Sciatic nerve (tissue), 2 donors: ENCODE results near the gene MSMP. TPM values are rescaled to one million over a fixed set of nuclear protein-coding genes. Genes with fewer than 3 reads are reported as not detected.

Experiments used
- ATAC-seq: fragments of 200-7000 bp; cut with Tn5 transposase; one replicate; pipeline ENCODE4 v1.9.1; 2020; ENCODE audit warnings: mild to moderate bottlenecking, moderate library complexity
- DNase-seq: peaks from one replicate; pipeline ENCODE4 v3.0.0-alpha.2; 2020; ENCODE audit warnings: low spot score
- intact Hi-C: fragments of 100-400 bp; cut with DNase I; formaldehyde crosslinking; loops from one replicate; pipeline ENCODE4 v1.14.2; 2022
- microRNA-seq: library from miRNA; unstranded; fragments of <30 nt; microRNA quantifications from one replicate; pipeline ENCODE4 v1.2.0, GENCODE V29; 2020
- total RNA-seq: library from RNA; stranded (reverse); fragmentation: NEBNext Ultra II Directional; extraction: Animal tissue kit (Norgen Biotek cat#: 25700); gene quantifications from one replicate; pipeline ENCODE4 v1.2.1, GENCODE V29; 2021
- donor health status: DM: no; HTN: no; CAD: no.
- donor health status: DM: no; HTN: no; CAD: no.

The MSMP gene
- total RNA-seq, 1 donor from 2014 or later, result not detected

DNA sequence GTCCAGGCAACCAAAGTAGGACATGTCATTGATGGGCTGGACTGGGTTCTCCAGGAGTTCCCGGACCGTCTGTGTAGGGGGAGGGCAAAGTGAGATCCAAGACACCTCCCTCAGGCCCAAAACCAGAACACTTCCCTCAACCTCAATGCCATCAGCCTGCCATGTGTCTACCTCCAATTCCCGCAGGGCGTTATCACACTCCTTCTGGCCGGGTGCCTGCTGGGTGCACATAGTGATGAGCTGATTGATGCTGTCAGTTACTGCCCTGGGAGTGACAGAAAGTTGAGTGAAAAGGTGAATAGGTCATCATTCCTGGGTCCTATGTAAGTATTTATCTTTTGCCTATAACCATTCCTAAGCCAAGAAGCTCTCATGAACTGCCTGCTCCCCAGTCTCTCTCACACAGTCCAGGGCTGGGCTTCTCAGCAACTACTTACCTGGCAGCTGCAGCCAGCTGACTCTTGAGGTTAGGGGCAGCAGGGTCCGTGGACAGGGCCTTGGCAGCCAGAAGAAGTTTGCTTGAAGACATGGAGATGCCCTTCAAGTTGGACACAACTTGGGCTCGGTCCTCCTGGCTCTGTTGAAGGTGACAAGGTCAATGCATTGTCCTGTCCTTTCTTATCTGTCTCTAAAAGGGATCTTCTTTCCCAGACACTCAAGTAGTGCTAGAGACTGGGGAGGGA lies 43.1 kb downstream of the MSMP start:
- ATAC-seq, result no peak
- no peak for DNase-seq
- intact Hi-C loops, result no loop called here

DNA sequence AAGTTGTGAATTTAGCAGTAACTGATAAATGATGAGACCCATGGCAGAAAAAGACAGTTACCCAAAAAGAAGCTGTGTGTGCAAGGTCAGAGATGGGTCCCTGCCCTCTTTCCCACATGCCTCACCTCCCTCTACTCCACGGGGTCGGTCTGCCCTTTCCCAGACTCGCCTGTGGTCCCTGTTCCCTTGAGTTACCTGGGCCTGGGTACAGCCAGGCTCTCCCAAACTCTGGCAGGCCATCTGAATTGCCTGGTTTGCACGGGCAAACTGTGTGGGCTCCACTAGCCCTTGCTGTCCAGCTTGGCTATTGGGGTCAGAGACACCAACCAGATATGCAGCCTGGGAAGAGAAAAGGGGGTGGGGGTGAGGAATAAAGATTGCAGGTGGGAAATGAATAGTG lies 45.9 kb downstream of the MSMP start:
- intact Hi-C loops, result no loop called here
- no peak for DNase-seq
- no peak for ATAC-seq

DNA sequence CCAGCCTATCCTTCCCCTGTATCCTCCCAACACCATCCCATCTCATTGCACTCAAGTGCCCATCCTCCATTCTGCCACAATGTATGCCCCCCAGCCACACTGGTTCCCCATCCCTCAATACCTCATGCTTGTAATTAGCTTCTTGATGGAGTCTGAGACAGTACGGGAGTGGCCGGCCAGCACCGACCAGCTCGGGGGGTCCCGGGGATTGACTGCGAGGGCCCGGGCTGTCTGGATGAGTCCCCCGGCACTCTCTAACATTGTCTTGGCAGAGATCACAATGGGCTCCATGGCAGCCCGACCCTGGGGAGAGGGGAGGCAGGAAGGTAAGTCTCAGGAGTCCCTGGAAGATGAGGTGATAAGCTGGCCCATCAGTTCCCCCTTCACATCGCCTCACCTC lies 47.1 kb downstream of the MSMP start:
- no peak for DNase-seq
- no peak for ATAC-seq
- intact Hi-C loops, result no loop called here

DNA sequence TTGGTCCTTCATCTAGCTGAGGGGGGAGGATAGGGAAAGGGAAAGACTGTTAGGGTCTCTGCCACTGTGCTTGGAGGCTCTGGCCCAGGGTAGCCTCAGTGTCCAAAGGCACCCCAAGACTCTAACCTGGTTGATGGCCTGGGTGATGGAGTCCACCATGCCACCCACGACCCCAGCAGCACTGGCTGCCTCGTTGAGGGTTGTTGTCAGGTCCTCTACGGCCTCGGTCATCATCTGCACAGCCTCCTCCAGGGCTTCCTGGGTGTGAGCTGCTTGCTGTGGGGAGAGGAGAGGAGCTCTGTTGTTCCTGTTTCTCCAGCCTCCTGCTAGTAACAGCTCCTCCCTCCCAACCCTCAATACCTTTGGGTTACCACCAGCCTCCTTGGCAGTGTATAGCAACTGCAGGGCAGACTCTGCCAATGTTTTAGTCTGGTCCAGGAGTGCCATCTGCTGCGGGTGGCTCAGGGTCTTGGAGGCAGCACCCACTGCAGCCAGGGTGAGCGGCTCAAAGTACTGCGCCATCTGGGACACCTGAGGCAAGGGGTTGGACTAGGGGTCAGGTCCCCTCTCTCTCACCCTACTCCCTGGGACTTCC lies 48.1 kb downstream of the MSMP start:
- DNase-seq, result no peak
- intact Hi-C loops, result no loop called here
- ATAC-seq, result no peak

DNA sequence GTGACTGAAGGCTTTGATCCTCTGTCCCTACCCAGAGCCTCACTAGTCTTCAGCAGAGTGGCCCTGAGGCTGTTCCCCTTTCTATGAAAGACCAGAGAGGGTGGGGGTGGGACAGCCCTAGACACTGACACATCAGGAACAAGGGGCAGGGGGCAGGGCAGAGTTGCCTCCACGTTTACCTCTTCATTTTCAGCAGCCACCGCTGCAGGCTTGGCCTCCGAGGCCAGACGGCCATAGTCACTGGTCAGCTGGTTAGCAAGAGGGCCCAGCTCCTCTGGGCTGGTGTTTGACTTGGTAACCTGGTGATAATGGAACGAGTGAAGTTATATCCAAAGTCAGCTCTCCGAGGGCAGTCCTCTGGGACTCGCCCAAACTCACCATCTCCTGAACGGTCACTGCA lies 48.7 kb downstream of the MSMP start:
- ATAC-seq, result no peak
- DNase-seq, result no peak
- intact Hi-C loops, result no loop called here

DNA sequence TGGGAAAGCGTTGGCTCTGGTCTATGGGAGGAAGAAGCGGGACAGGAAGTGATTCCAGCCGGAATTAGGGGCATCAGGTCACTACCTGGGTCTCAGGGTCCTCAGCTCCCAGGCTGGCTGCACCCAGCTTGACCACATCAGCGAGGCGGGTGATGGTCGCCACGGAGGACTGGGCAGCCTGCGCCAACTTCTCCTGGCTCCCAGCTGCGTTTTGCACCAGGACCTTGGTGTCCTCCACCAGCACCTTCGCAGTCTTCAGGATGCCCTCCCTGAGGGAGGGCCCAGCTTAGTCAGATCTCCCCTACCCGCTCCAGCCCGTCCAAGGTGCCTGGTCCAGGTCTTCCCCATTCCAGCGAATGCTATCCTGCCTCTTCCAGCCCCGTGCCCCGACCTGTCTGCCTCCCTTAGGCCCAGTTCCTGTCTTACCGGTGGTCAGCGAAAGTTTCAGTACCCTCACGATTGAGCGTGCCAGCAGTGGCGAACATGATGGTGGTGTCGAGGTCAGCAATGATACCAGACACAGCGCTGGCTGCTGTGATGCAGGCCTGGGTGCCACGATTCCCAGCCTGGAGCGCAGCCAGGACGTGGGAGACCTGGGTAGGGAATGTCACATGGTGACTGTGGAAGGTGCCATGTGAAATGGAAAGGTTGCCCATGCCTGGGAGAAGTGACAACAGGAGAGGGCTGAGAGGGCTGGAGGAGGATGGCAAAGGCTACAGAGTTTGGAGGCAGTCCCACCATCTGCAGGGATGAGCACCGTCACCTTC lies 50.0 kb downstream of the MSMP start:
- intact Hi-C loops, result no loop called here
- DNase-seq (no peak), ATAC-seq (peak; percentile 5)

Small RNA genes within 50 kb of the gene (microRNA-seq; reads per million reads assigned to microRNA genes)
- gene MIR6852 (not detected), gene MIR6853 (not detected)

Other genes starting within 250 kb of the MSMP start
- 49.0 TPM for gene TESK1, start 149.0 kb downstream of the MSMP start, total RNA-seq
- gene CD72, start 135.9 kb downstream of the MSMP start, total RNA-seq, result 5.5 TPM
- gene SIT1, start 103.3 kb downstream of the MSMP start, total RNA-seq, result 0.67 TPM
- 12,220 TPM for gene RMRP, start 96.3 kb downstream of the MSMP start, total RNA-seq
- gene CCDC107, start 96.0 kb downstream of the MSMP start, total RNA-seq, result 28.0 TPM
- gene ARHGEF39, start 89.1 kb downstream of the MSMP start, total RNA-seq, result not detected
- gene CA9, start 80.3 kb downstream of the MSMP start, total RNA-seq, result not detected
- 165 TPM for gene TPM2, start 64.4 kb downstream of the MSMP start, total RNA-seq
- 411 TPM for gene TLN1, start 22.1 kb downstream of the MSMP start, total RNA-seq
- 28.8 TPM for gene CREB3, start 21.6 kb downstream of the MSMP start, total RNA-seq
- 67.5 TPM for gene GBA2, start 5.0 kb downstream of the MSMP start, total RNA-seq
- 28.9 TPM for gene RGP1, start 5.0 kb downstream of the MSMP start, total RNA-seq
- 41.8 TPM for gene NPR2, start 37.3 kb upstream of the MSMP start, total RNA-seq
- 6.3 TPM for gene SPAG8, start 58.0 kb upstream of the MSMP start, total RNA-seq
- 31.2 TPM for gene HINT2, start 60.8 kb upstream of the MSMP start, total RNA-seq
- gene FAM221B, start 74.5 kb upstream of the MSMP start, total RNA-seq, result not detected
- 31.7 TPM for gene TMEM8B, start 75.0 kb upstream of the MSMP start, total RNA-seq
- not detected for gene OR13J1, start 116.1 kb upstream of the MSMP start, total RNA-seq
- 4.5 TPM for gene HRCT1, start 151.9 kb upstream of the MSMP start, total RNA-seq
- 5.8 TPM for gene SPAAR, start 155.2 kb upstream of the MSMP start, total RNA-seq
- not detected for gene OR2S2, start 203.9 kb upstream of the MSMP start, total RNA-seq